HG03045 (cell line): ENCODE measurements around the gene PMFBP1.

ENCODE experiments used
- ATAC-seq: cut with Tn5 transposase; IDR thresholded peaks from one replicate; pipeline ENCODE4 v1.9.1; 2021; ENCODE audit warnings: mild to moderate bottlenecking, moderate library complexity; ENCODE audit not compliant: unreplicated experiment

The PMFBP1 gene, protein sequence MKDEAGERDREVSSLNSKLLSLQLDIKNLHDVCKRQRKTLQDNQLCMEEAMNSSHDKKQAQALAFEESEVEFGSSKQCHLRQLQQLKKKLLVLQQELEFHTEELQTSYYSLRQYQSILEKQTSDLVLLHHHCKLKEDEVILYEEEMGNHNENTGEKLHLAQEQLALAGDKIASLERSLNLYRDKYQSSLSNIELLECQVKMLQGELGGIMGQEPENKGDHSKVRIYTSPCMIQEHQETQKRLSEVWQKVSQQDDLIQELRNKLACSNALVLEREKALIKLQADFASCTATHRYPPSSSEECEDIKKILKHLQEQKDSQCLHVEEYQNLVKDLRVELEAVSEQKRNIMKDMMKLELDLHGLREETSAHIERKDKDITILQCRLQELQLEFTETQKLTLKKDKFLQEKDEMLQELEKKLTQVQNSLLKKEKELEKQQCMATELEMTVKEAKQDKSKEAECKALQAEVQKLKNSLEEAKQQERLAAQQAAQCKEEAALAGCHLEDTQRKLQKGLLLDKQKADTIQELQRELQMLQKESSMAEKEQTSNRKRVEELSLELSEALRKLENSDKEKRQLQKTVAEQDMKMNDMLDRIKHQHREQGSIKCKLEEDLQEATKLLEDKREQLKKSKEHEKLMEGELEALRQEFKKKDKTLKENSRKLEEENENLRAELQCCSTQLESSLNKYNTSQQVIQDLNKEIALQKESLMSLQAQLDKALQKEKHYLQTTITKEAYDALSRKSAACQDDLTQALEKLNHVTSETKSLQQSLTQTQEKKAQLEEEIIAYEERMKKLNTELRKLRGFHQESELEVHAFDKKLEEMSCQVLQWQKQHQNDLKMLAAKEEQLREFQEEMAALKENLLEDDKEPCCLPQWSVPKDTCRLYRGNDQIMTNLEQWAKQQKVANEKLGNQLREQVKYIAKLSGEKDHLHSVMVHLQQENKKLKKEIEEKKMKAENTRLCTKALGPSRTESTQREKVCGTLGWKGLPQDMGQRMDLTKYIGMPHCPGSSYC

DNA sequence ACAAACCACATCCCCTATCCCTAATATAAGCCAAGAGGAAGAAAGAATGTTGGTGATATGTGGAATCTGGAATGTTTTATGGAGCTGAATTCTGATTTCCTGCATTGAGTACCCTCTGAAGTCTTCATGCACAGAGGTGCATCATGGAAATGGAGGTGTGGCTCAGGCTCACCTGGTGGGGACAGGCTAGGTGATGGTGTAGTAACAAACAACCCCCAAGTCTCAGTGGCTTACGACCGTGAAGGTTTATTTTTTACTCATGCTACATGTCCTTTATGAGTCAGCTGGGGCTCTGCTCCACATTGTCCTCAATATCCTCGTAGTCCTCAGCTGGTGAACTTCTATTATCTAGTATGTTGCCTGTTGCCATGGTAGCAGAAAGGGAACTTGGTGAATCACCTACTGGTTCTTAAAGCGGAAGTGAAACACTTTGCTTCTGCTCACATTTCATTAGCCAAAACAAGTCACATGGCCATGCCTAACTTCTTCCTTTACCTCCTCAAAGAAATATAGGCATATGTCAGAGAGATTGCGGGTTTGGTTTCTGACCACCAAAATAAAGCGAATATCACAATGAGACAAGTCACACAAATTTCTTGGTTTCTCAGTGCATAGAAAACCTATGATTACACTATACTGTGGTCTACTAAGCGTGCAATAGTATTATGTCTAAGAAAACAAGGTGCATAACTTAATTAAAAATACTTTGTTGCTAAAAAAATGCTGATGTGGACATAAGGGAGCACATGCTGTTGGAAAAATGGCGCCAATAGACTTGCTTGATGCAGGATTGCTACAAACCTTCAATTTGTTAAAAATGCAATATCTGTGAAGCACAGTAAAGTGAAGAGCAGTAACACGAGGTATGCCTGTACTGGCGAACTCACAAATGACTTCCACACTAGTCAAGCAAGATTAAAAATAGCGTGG is at the start of gene PMFBP1:
Gene PMFBP1, minus strand, starts transcription at position 51 of the 930 bp plus-strand sequence. CDS start 947 bp downstream, outside the sequence.
- peak; percentile 95 for ATAC-seq

DNA sequence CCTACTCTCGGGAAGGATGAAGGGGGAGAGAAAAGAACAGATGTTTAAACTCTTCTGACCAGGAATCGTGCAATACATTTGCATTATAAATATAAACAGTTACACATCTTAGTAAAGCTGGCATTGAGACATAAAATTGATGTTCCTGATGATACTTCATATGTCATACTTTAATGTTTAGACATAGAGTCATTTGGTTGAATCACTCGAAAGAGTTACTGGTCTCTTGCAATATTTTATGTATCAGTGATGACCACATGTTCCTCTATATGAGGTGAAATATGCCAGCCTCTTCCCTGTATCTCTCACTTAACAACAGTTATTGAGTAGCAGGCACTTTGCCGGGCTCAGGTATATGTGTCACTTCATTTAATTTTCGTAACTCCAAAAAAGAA is 49.7 kb upstream of the PMFBP1 start:
- ATAC-seq, result no peak

DNA sequence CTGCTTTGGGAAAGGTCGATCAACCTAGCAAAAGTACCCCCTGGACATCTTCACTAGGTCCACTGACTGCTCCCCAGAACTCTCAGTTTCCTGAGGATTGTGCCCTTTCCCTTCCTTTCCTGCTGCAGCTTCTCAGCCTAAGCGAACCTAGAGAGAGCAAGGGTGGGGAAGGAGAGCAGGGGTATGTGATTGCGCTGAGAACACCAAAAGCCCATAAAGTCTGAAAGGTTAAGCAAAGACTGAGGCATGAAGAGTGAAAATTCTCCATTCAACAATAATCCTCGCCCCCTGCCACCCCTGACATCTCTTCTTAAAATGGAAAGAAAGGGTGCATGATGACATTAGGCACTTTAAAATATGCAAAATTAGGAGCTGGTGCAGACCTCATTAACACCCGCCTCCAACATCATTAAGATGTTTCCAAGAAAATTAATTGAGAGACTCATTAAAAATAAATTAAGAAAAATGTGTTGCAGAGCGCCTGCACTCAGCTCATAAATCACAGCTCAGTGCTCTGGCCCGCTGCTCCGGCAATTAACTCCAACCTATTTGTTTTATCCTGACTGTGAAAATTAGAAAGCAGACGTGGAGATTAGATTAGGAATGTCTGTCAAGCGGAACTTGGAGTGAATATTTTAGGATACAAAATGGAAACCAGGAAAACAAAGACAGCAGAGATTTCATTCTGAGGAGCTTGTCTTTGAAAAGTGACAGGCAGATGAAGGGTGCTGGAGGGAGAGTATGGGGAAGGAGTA is 49.1 kb upstream of the PMFBP1 start:
- ATAC-seq, result no peak

DNA sequence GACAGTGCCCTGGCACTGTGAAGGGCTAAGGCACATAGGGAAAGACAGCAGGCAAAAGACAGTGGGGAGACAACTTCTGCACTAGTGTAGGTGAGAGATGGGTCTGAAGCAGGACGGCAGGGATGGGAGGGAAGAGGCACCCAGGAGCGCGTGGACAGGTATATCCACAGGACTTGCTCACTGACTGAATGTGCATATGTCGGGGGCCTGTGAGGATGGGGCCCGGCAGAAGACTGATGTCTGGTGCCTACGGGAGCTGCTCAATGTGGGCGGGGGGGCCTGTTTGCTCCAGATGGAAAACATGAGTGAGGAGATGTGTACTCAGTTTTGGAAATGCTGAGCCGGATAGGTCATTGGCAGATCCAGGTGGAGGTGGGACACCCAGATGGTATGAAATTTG is 47.3 kb upstream of the PMFBP1 start:
- no peak for ATAC-seq

DNA sequence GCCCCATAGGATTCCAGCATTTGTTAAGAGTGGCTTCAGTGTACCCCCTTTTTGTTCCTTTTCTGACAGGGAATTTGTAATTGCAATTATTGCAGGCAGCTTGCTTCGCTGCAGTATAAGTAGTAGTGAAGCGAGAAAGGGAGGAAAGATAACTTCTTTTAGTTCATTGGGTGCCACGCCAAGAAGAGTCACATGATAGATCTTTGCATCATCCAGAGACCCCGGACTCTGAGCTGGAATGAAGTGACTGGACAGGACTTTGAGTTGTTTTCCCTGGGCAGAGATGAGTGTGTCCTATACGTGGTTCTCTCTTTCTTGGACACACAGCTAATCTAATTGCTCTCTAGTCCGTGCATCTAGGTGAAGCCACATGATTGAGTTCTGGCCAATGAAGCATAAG is 44.8 kb upstream of the PMFBP1 start:
- no peak for ATAC-seq

DNA sequence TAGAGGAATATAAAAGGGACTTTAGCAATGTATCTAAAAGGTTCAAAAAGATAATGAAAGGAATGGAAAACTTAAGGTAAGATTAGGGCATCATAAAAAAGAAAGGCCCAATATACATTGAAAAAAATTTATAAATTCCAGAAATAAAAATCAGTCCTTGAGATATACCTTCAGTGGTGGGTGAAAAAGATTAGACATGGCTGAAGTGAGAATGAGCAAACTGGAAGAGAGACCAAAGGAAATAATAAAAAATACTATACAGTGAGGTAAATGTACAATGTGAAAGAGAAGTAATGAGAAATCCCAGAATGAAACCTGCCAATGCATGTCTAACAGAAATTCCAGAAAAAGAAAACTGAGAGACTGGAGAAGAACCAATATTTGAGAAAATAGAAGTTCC is 42.9 kb upstream of the PMFBP1 start:
- no peak for ATAC-seq

DNA sequence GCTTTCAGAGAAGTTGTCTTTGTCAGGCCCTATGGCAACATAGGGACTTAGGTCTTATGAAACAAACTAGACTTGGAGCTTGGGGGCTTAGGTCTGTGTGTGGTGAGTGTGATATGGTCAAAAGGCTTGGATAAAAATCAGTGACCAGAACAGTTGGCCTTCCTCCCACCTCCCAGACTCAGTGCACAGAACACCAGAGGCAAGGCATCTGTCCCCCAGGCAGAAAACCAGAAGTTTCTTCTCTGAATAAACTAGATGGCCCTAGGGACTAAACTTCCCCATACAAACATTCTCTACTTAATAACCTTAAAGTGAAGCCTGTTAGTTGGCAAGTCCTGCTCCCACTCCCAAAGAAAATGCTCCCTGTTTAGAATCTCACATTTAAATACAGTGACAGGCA is 39.2 kb upstream of the PMFBP1 start:
- ATAC-seq, result no peak

DNA sequence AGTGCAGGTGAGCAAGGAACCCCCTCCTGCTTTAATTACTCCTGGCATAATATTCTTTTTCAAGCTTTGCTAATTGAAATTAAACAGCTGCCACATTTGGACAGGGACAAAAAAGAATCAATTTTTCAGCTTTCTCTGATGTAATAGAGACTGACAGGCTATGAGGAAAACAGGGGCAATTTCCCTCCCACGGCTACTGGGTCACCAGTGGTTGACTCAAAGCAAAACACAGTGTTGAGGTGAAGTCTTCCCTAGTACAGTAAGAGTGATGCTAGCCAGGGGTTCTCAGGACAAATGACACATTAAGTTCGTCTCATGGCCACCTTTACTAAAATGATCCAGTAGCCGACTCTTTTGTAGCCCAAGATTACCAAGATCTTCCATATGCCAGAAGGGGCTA is 38.6 kb upstream of the PMFBP1 start:
- no peak for ATAC-seq

DNA sequence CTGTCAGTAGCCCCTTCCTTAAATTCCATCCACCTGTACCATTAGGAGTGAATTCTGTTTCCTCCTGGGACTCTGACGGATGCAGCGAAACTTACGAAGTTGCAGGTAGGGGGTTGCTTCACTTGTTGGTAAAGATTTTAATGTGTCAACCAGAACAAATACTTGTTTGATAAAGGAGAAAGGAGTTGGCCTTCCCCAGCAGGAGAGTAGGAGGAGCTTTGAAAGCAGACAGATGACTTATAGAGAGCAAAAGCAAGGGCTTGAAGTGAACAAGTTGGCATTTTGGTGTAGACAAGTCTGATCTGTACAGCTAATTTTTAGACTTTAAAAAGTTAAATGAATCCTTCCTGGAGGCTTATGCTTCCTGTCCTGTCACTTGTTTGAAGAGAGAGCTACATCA is 38.1 kb upstream of the PMFBP1 start:
- ATAC-seq, result no peak

DNA sequence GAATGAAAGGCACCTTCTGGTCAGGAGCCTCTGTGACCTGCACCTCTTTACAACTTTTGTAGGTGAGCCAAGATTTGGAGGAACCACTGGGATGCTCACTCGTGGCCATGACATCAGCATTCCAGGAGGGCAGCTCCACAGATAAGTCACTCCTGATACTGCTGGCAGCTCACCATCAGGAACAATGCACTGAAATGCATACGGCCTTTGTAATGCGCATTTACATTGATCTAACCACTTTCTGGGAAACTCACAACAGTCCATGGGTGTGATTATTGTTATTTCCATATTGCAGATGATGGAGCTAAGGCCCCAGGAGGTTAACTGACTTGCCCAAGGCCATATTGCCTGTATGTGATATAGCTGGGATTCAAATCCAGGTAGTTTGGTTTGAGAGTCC is 34.3 kb upstream of the PMFBP1 start:
- no peak for ATAC-seq

DNA sequence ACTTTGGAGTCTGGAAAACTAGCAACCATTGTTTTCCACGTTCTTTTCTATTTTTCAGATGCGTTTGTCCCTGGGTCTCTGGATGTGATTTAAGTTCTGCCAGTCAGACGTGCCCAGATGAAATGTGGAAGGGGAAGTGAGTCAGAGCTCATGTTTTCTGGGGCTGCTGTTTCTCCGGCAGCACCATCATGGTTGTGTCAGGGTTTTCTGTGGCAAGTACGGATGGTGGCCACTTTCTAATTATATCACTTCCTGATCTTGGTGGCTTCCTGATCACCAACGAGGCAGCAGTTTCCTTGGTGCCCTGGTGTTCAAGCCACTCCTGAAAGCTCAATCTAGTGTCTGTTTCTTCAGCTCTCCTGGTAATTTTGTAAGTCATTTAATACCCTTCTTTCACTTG is 31.4 kb upstream of the PMFBP1 start:
- peak; percentile 52 for ATAC-seq

DNA sequence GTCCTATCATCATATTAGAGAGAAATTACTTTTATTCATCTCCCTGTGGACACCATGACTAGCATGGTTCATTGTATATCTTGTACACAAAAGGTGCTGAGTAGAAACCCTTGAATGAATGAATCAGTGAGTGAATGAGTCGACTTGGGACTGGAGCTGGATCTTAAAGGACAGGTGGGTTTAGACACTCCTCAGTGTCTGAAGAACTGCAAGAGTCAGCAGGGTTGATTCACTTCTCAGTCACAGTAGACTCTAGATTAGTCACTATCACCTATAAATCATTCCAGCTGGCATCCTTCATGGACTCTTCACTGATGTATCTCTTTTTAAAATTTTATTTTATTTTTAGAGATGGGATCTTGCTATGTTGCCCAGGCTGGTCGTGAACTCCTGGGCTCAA is 30.1 kb upstream of the PMFBP1 start:
- no peak for ATAC-seq

DNA sequence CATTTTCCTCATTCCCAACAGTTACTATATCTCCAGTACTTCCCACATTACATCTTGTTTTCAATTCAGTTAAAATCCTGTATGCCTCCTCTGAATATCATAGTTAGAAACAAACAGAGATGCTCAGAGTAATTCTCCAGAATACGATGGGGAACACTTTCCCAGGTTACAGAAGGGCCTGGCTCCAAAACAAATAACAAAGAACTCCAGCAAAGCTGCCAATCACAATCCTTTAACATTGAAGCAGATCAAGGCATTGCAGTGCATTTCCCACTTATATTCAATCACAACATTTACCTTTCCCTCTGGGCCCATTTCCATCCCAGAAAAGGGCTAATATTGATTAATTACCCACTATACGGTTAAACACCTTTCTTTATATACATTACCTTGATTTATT is 29.4 kb upstream of the PMFBP1 start:
- ATAC-seq, result no peak

DNA sequence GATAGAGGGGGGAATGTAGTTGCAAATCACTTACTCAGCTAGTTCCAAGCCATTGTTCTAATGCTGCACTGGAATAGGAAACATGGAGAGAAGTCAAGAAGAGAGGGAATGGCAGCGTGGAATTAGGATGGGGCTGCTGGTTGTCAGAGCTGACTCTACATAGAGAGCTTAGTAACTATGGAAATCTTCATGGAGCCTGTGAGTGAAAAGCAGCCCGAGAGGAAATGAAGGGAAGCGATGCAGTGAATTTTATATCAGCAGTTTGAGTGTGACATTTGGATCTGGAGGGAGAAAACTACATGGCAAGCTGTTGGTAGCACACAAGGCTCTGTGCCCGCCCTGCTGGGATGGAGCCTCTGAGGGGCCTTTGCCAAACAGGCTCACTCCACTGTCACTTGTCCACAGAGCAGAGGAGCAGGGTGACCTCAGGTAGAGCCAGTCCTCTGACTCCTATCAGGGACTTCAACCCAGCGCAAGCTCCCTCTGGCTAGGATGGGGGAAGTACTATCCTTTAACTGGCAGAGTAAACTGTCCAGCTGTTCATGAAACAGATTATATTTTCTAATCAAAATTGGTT is 27.9 kb upstream of the PMFBP1 start:
- ATAC-seq, result no peak

DNA sequence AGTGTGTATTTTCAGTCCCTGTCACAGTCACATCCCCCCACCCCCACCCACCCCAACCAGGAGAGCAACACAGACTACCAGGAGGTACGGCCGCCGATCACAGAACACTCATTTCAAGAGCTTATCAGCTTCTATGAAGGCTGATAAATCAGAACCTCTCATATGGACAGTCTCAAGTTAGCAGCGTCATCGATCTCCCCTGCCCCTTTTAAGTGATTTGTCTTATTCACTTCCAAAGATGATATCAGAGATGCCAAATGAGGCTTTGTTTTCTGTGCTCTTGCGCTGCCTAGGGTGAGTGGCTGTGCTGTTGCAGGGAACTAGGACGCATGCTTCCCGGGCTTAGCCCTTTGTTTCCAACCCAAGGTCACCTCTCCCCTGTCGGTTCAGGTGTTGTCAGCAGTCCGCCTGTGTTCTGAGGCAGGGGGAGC is 26.8 kb upstream of the PMFBP1 start:
- no peak for ATAC-seq

DNA sequence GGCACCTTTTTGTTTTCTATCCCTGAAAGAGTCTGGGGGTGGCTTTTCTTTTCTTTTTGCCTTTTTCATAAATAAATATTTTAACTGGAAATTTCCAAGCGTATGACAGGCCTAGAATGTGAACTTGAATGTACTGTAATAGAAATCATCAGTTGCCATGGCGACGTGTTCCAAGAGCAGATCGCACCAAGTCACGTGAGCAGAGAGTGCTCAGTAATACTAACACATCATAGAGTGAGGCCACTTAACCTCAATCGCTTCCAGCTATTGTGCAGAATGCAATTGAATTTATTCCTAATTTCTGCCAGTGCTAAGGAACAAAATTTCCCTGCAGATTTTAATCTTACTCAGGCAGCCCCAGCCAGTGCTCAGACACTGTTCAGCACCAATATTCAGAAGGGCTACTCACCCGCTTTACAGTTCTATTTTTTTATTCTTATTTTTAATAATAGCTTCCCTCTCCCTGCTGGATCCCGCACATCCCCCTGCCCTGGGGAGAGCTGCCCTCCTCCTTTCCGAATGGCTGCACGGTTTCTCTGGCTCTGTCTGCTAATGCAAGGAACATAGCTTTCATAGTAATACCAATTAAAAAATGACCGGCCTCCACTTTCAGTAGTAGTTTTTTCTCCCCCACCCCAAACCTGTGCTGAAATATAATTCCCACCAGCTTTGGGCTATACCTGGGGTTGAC is 26.2 kb upstream of the PMFBP1 start:
- ATAC-seq, result no peak

DNA sequence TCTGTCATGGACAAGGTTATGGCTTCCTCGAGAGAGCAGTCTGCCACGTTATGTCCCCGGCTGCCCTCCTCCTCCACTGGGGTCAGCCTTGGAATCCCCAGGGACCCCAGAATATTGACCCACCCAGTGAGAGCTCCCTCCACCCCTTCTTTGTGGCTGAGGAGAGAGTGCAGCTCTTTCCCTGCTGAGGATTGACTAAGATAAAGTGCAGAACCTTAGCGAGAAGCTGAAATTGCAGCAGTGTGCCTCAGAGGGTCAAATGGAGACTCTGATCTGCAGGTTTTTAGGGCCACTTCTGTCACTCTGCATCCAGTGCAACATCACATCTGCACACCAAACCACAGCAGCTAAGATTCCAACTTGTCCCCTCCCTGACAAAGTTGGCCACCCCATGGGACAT is 25.6 kb upstream of the PMFBP1 start:
- no peak for ATAC-seq

DNA sequence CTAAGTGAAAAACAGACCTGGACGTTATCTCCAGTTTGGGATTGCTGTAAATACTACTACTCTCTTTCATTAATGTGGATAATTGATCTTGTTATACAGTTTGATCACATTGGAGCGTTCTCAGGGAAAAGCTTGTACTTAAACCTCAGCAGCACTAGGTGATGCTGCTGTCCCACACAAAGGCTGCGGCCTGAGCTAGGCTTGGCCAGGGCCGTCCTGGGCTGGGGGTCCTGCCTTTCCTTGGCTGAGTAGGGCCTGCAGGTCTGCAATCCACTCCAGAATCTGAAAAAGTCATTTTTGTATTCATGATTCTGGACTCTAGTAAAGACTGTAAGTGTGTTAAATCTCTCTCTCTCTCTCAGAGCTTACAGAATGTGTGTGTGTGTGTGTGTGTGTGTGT is 23.7 kb upstream of the PMFBP1 start:
- ATAC-seq, result no peak

DNA sequence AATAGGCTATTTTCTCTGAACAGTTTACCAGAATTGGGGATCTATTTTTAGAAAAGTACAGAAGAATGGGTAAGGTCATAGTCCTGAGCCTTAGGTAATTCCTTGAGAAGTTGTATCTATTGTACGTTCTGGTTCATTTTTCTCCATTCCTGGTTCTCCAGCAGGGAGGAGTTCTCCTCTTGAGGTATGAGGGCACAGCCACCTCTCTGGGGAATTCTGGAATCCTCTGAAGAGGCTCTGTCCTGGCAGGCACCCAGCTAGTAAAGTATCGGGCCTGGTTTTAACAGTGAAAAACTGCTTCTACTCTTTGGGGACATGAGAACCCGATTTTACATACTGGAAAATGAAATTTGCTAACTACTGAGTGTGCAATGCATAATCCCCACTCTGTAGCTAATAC is 19.6 kb upstream of the PMFBP1 start:
- ATAC-seq, result no peak
